ENCODE measurements around the gene TRIAP1.

Gene TRIAP1

GRCh38 chr12:120425797-120426196 is 20.4 kb downstream of the TRIAP1 start:
- no peak for DNase-seq

- DNase-seq = no peak
Measured at GRCh38 chr12:120422892-120423456, 23.2 kb downstream of the TRIAP1 start.

GRCh38 chr12:120421701-120422100 is 24.5 kb downstream of the TRIAP1 start:
- no peak for DNase-seq

GRCh38 chr12:120417917-120418580 is 28.1 kb downstream of the TRIAP1 start:
- no peak for DNase-seq

GRCh38 chr12:120416490-120417216 is 29.5 kb downstream of the TRIAP1 start:
- DNase-seq = no peak

GRCh38 chr12:120413901-120414695 is 32.1 kb downstream of the TRIAP1 start:
- no peak for DNase-seq

GRCh38 chr12:120412421-120412820 is 33.8 kb downstream of the TRIAP1 start:
- DNase-seq = no peak

GRCh38 chr12:120408771-120409170 is 37.4 kb downstream of the TRIAP1 start:
- no peak for DNase-seq

- DNase-seq = no peak
Measured at GRCh38 chr12:120406553-120406952, 39.6 kb downstream of the TRIAP1 start.

- no peak for DNase-seq
Measured at GRCh38 chr12:120406069-120406468, 40.1 kb downstream of the TRIAP1 start.

- DNase-seq = no peak
Measured at GRCh38 chr12:120404271-120404670, 41.9 kb downstream of the TRIAP1 start.

- no peak for DNase-seq
Measured at GRCh38 chr12:120403869-120404268, 42.3 kb downstream of the TRIAP1 start.

GRCh38 chr12:120402217-120402616 is 44.0 kb downstream of the TRIAP1 start:
- no peak for DNase-seq

GRCh38 chr12:120399531-120399930 is 46.7 kb downstream of the TRIAP1 start:
- DNase-seq = no peak

GRCh38 chr12:120397824-120398540 is 48.2 kb downstream of the TRIAP1 start:
- DNase-seq = no peak

GRCh38 chr12:120394483-120395367 is 51.5 kb downstream of the TRIAP1 start:
- DNase-seq = no peak
